HEK293T (cell line): Measurements from ENCODE around the gene PRKACB.

ENCODE experiments used
- ARNT ChIP-seq: fragments of 450-650 bp; IDR thresholded peaks from 2 replicates; pipeline ENCODE4 v1.6.1; 2017; ENCODE audit warnings: mild to moderate bottlenecking
- BHLHE40 ChIP-seq: fragments of 450-650 bp; IDR thresholded peaks from 2 replicates; pipeline ENCODE4 v1.6.1; 2016; ENCODE audit warnings: mild to moderate bottlenecking, moderate library complexity, borderline replicate concordance
- ELF4 ChIP-seq: fragments of 450-650 bp; IDR thresholded peaks from 2 replicates; pipeline ENCODE4 v1.6.1; 2017; ENCODE audit warnings: antibody characterized with exemption
- FOXA1 ChIP-seq: fragments of 450-650 bp; IDR thresholded peaks from 2 replicates; pipeline ENCODE4 v1.6.1; 2016; ENCODE audit warnings: mild to moderate bottlenecking
- FOXK2 ChIP-seq: fragments of 450-650 bp; IDR thresholded peaks from 2 replicates; pipeline ENCODE4 v1.6.1; 2016; ENCODE audit warnings: mild to moderate bottlenecking
- FOXM1 ChIP-seq: fragments of 450-650 bp; IDR thresholded peaks from 2 replicates; pipeline ENCODE4 v1.6.1; 2017; ENCODE audit warnings: mild to moderate bottlenecking, borderline replicate concordance
- HDGF ChIP-seq: fragments of 450-650 bp; IDR thresholded peaks from 2 replicates; pipeline ENCODE4 v1.6.1; 2017; ENCODE audit warnings: antibody characterized with exemption, borderline replicate concordance
- L3MBTL2 ChIP-seq: fragments of 450-650 bp; conservative IDR thresholded peaks from 2 replicates; pipeline ENCODE4 v1.6.1; 2016; ENCODE audit warnings: mild to moderate bottlenecking
- NFRKB ChIP-seq: fragments of 450-650 bp; IDR thresholded peaks from 2 replicates; pipeline ENCODE4 v1.6.1; 2016; ENCODE audit warnings: mild to moderate bottlenecking, moderate library complexity
- PKNOX1 ChIP-seq: fragments of 450-650 bp; IDR thresholded peaks from 2 replicates; pipeline ENCODE4 v1.6.1; 2016
- SP1 ChIP-seq: fragments of 450-650 bp; IDR thresholded peaks from 2 replicates; pipeline ENCODE4 v1.6.1; 2017
- SUZ12 ChIP-seq: fragments of 450-650 bp; IDR thresholded peaks from 2 replicates; pipeline ENCODE4 v1.6.1; 2016; ENCODE audit warnings: mild to moderate bottlenecking
- TARDBP ChIP-seq: fragments of 450-650 bp; IDR thresholded peaks from 2 replicates; pipeline ENCODE4 v1.6.1; 2016

DNA sequence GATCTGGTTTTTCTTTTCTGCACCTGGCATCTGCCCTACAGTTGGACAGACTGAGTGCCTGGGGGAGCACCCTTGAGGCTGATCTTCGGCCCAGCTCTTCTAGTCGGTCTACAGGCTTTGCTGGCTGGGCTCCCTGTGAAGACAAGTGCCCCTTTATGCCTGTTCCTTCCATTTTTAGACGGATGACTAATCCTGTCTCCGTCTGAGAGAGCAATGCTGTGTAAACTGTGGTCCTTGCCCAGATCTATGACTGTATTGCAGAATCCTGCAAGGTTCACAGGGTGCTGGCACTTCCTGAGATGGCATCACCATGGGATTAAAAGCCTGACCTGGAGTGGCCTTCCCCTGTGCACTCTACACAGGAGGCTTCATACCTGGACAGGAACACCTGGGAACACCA is 109.8 kb downstream of the PRKACB start:
- TF ChIP-seq FOXM1 (no peak), FOXA1 (no peak), L3MBTL2 (no peak), ELF4 (no peak), HDGF (no peak), BHLHE40 (no peak), NFRKB (no peak), SP1 (no peak), ARNT (no peak), SUZ12 (no peak), PKNOX1 (no peak), FOXK2 (no peak), TARDBP (no peak)
